Liver (tissue), 9 donors: Measurements from ENCODE around the gene RAD51B. TPM values are rescaled to one million over a fixed set of nuclear protein-coding genes. Genes with fewer than 3 reads are reported as not detected.

Source experiments
- DNase-seq: peaks from one replicate; pipeline ENCODE4 v3.0.0-alpha.2; 2017; ENCODE audit warnings: low spot score
- H3K27ac ChIP-seq, 2 donors: one replicate each; pipeline ENCODE4 v1.7.0; 2013; ENCODE audit warnings: inconsistent platforms in 2 of 2, low read length in 2 of 2, control low read depth in 1 of 2, low read depth in 1 of 2, mild to moderate bottlenecking in 1 of 2
- H3K27me3 ChIP-seq, 4 donors: one replicate each; pipeline versions ENCODE4 v1.6.1 to v1.7.0; 2013; ENCODE audit warnings: low read length in 3 of 4, inconsistent platforms in 1 of 4, mild to moderate bottlenecking in 1 of 4, moderate library complexity in 1 of 4; ENCODE audit not compliant: control insufficient read depth in 4 of 4, insufficient read depth in 4 of 4
- H3K36me3 ChIP-seq, 4 donors: one replicate each; pipeline versions ENCODE4 v1.6.1 to v1.7.0; 2013; ENCODE audit warnings: low read length in 3 of 4, mild to moderate bottlenecking in 3 of 4, low read depth in 1 of 4, moderate library complexity in 1 of 4; ENCODE audit not compliant: control insufficient read depth in 4 of 4, insufficient read depth in 3 of 4
- H3K4me1 ChIP-seq, 4 donors: one replicate each; pipeline versions ENCODE4 v1.6.1 to v1.7.0; 2013; ENCODE audit warnings: low read length in 3 of 4, mild to moderate bottlenecking in 3 of 4, moderate library complexity in 1 of 4; ENCODE audit not compliant: control insufficient read depth in 4 of 4, insufficient read depth in 4 of 4
- H3K4me3 ChIP-seq, 3 donors: one replicate each; pipeline versions ENCODE4 v1.6.1 to v1.7.0; 2013; ENCODE audit warnings: low read length in 3 of 3, control low read depth in 1 of 3, low read depth in 1 of 3, mild to moderate bottlenecking in 1 of 3
- H3K9ac ChIP-seq, 2 donors: one replicate each; pipeline ENCODE4 v1.7.0; 2013; ENCODE audit warnings: low read length in 2 of 2, mild to moderate bottlenecking in 2 of 2, moderate library complexity in 2 of 2, control low read depth in 1 of 2, low read depth in 1 of 2
- H3K9me3 ChIP-seq, 4 donors: one replicate each; pipeline versions ENCODE4 v1.6.1 to v1.7.0; 2013; ENCODE audit warnings: low read length in 3 of 4; ENCODE audit not compliant: control insufficient read depth in 4 of 4
- EGR1 ChIP-seq, 2 donors: IDR thresholded peaks; 2 replicates each; pipeline ENCODE4 v1.6.1; 2016 to 2018; ENCODE audit warnings: antibody characterized with exemption in 2 of 2, low read depth in 2 of 2
- FOXA1 ChIP-seq: IDR thresholded peaks from 2 replicates; pipeline ENCODE4 v1.6.1; 2016; ENCODE audit warnings: antibody characterized with exemption
- FOXA2 ChIP-seq: IDR thresholded peaks from 2 replicates; pipeline ENCODE4 v1.6.1; 2016; ENCODE audit warnings: antibody characterized with exemption
- GABPA ChIP-seq, 2 donors: IDR thresholded peaks in 1 of 2; conservative IDR thresholded peaks in 1 of 2; 2 replicates each; pipeline ENCODE4 v1.6.1; 2016; ENCODE audit warnings: antibody characterized with exemption in 2 of 2, mild to moderate bottlenecking in 1 of 2, moderate library complexity in 1 of 2
- HNF4A ChIP-seq, 2 donors: conservative IDR thresholded peaks; 2 replicates each; pipeline ENCODE4 v1.6.1; 2016; ENCODE audit warnings: antibody characterized with exemption in 2 of 2, mild to moderate bottlenecking in 2 of 2
- HNF4G ChIP-seq: IDR thresholded peaks from 2 replicates; pipeline ENCODE4 v1.6.1; 2016; ENCODE audit warnings: antibody characterized with exemption
- JUND ChIP-seq, 2 donors: IDR thresholded peaks; 2 replicates each; pipeline ENCODE4 v1.6.1; 2016; ENCODE audit warnings: antibody characterized with exemption in 2 of 2
- NR2F2 ChIP-seq: IDR thresholded peaks from 2 replicates; pipeline ENCODE4 v1.6.1; 2016; ENCODE audit warnings: antibody characterized with exemption
- RAD21 ChIP-seq, 2 donors: IDR thresholded peaks; 2 replicates each; pipeline ENCODE4 v1.6.1; 2016; ENCODE audit warnings: antibody characterized with exemption in 2 of 2, mild to moderate bottlenecking in 2 of 2
- RXRA ChIP-seq, 2 donors: IDR thresholded peaks; 2 replicates each; pipeline ENCODE4 v1.6.1; 2017 to 2018; ENCODE audit warnings: antibody characterized with exemption in 2 of 2, mild to moderate bottlenecking in 1 of 2
- SP1 ChIP-seq: IDR thresholded peaks from 2 replicates; pipeline ENCODE4 v1.6.1; 2018; ENCODE audit warnings: antibody characterized with exemption, mild to moderate bottlenecking
- TAF1 ChIP-seq: conservative IDR thresholded peaks from 2 replicates; pipeline ENCODE4 v1.6.1; 2016; ENCODE audit warnings: antibody characterized with exemption, mild to moderate bottlenecking
- YY1 ChIP-seq: IDR thresholded peaks from 2 replicates; pipeline ENCODE4 v1.6.1; 2016; ENCODE audit warnings: antibody characterized with exemption, mild to moderate bottlenecking
- WGBS: extraction: QIAGEN DNeasy Blood & Tissue Kit; methylation state at CpG from one replicate; pipeline ENCODE4 v1.1.7; 2013; 5-methylcytosine and 5-hydroxymethylcytosine counted together
- polyA plus RNA-seq, 2 donors: library from polyadenylated mRNA; stranded (reverse) in 1 of 2; unstranded in 1 of 2; fragments of 200-250 nt in 1 of 2; fragments of >200 nt in 1 of 2; fragmentation: Nextera tagmentation in 1 of 2; extraction: Ambion mirVana in 1 of 2; gene quantifications; one replicate each; pipeline versions ENCODE4 v1.2.1 to v1.2.3, GENCODE V29; 2013 to 2015
- total RNA-seq, 2 donors: library from RNA; depleted of rRNA; stranded (reverse); fragments of >200 nt; gene quantifications; one replicate each; pipeline ENCODE4 v1.2.3, GENCODE V29; 2014
- TF ChIP-seq, protein P1 (sequence below): IDR thresholded peaks from 2 replicates; pipeline ENCODE4 v1.6.1; 2016; ENCODE audit warnings: antibody characterized with exemption, mild to moderate bottlenecking
- TF ChIP-seq, protein P2 (sequence below): IDR thresholded peaks from 2 replicates; pipeline ENCODE4 v1.6.1; 2016; ENCODE audit warnings: antibody characterized with exemption
- TF ChIP-seq, protein P3 (sequence below): fragments of 150-350 bp; IDR thresholded peaks from 2 replicates; pipeline ENCODE4 v1.5.1; 2017; ENCODE audit warnings: improper control_type of control experiment, low read depth, low read length; ENCODE audit not compliant: missing input control
- TF ChIP-seq, protein P4 (sequence below): IDR thresholded peaks from 2 replicates; pipeline ENCODE4 v1.6.1; 2016; ENCODE audit warnings: antibody characterized with exemption
- TF ChIP-seq, protein P5 (sequence below): IDR thresholded peaks from 2 replicates; pipeline ENCODE4 v1.6.1; 2016; ENCODE audit warnings: antibody characterized with exemption
- donor health status: healthy.
- donor health status: healthy.
- donor health status: healthy.
- donor health status: healthy.
- donor health status: healthy.

The RAD51B gene
- total and polyA plus RNA-seq, 4 donors, result 0.81 to 12.9 (median 2.4) TPM

DNA sequence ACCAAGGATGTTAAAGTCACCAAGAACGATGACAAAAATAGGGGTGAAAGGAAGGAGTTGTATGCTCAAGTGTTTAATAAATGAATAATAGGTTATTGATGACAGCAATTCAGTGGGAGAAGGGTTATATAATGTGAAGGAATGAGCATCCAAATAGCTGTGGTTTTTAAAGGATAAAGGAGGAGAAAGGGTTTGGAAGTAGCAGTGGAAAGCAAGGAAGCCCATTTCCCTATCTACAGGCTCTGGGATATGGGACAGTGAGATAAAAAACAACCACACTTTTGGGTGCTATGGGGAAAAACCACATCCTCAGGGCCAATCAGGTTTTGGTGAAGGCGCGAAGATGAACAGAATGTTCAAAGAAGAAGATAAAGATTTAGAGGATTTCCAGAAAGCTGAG, 714.7 kb downstream of the RAD51B start:
- H3K36me3 ChIP-seq, result no peaks in the 10 kb centered on the region
- peaks cover 0 to 13% (median 0%) of the 10 kb centered on the region in 4 donors for H3K9me3 ChIP-seq
- TF ChIP-seq, protein P1, sequence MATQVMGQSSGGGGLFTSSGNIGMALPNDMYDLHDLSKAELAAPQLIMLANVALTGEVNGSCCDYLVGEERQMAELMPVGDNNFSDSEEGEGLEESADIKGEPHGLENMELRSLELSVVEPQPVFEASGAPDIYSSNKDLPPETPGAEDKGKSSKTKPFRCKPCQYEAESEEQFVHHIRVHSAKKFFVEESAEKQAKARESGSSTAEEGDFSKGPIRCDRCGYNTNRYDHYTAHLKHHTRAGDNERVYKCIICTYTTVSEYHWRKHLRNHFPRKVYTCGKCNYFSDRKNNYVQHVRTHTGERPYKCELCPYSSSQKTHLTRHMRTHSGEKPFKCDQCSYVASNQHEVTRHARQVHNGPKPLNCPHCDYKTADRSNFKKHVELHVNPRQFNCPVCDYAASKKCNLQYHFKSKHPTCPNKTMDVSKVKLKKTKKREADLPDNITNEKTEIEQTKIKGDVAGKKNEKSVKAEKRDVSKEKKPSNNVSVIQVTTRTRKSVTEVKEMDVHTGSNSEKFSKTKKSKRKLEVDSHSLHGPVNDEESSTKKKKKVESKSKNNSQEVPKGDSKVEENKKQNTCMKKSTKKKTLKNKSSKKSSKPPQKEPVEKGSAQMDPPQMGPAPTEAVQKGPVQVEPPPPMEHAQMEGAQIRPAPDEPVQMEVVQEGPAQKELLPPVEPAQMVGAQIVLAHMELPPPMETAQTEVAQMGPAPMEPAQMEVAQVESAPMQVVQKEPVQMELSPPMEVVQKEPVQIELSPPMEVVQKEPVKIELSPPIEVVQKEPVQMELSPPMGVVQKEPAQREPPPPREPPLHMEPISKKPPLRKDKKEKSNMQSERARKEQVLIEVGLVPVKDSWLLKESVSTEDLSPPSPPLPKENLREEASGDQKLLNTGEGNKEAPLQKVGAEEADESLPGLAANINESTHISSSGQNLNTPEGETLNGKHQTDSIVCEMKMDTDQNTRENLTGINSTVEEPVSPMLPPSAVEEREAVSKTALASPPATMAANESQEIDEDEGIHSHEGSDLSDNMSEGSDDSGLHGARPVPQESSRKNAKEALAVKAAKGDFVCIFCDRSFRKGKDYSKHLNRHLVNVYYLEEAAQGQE, result no peak
- TF ChIP-seq HNF4G (no peak), TAF1 (no peak), GABPA (IDR thresholded peaks at IDR 0.05 in 1 of 2, conservative IDR thresholded peaks at IDR 0.05 in 1 of 2) (no peak), RXRA (IDR thresholded peaks at IDR 0.05) (no peak), YY1 (no peak), HNF4A (conservative IDR thresholded peaks at IDR 0.05) (no peak), FOXA2 (no peak), RAD21 (IDR thresholded peaks at IDR 0.05) (no peak), EGR1 (IDR thresholded peaks at IDR 0.05; ENCODE audit: low read depth in 2 of 2) (no peak), FOXA1 (no peak), JUND (IDR thresholded peaks at IDR 0.05) (no peak), SP1 (no peak), NR2F2 (no peak)
- TF ChIP-seq, protein P2, sequence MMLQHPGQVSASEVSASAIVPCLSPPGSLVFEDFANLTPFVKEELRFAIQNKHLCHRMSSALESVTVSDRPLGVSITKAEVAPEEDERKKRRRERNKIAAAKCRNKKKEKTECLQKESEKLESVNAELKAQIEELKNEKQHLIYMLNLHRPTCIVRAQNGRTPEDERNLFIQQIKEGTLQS, result no peak
- TF ChIP-seq, protein P3, sequence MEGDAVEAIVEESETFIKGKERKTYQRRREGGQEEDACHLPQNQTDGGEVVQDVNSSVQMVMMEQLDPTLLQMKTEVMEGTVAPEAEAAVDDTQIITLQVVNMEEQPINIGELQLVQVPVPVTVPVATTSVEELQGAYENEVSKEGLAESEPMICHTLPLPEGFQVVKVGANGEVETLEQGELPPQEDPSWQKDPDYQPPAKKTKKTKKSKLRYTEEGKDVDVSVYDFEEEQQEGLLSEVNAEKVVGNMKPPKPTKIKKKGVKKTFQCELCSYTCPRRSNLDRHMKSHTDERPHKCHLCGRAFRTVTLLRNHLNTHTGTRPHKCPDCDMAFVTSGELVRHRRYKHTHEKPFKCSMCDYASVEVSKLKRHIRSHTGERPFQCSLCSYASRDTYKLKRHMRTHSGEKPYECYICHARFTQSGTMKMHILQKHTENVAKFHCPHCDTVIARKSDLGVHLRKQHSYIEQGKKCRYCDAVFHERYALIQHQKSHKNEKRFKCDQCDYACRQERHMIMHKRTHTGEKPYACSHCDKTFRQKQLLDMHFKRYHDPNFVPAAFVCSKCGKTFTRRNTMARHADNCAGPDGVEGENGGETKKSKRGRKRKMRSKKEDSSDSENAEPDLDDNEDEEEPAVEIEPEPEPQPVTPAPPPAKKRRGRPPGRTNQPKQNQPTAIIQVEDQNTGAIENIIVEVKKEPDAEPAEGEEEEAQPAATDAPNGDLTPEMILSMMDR, result no peak
- TF ChIP-seq, protein P4, sequence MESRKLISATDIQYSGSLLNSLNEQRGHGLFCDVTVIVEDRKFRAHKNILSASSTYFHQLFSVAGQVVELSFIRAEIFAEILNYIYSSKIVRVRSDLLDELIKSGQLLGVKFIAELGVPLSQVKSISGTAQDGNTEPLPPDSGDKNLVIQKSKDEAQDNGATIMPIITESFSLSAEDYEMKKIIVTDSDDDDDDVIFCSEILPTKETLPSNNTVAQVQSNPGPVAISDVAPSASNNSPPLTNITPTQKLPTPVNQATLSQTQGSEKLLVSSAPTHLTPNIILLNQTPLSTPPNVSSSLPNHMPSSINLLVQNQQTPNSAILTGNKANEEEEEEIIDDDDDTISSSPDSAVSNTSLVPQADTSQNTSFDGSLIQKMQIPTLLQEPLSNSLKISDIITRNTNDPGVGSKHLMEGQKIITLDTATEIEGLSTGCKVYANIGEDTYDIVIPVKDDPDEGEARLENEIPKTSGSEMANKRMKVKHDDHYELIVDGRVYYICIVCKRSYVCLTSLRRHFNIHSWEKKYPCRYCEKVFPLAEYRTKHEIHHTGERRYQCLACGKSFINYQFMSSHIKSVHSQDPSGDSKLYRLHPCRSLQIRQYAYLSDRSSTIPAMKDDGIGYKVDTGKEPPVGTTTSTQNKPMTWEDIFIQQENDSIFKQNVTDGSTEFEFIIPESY, result no peak
- TF ChIP-seq, protein P5, sequence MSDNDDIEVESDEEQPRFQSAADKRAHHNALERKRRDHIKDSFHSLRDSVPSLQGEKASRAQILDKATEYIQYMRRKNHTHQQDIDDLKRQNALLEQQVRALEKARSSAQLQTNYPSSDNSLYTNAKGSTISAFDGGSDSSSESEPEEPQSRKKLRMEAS, result no peak
- WGBS, result 95% methylated on average over 3 of the region's 3 CpGs
- no peak overlapping the region for H3K27ac ChIP-seq
- no peak for DNase-seq
- no peaks in the 10 kb centered on the region for H3K27me3 ChIP-seq
- H3K4me3 ChIP-seq, result no peak overlapping the region
- H3K9ac ChIP-seq, result no peak overlapping the region
- no peaks in the 10 kb centered on the region for H3K4me1 ChIP-seq
